ENCODE results near the gene FN3K.
"Not testable (repeated sequence)": the region's sequence is repeated elsewhere in the genome, so short reads cannot be mapped to it uniquely, and the experiment has no call there.

FN3K gene

DNA sequence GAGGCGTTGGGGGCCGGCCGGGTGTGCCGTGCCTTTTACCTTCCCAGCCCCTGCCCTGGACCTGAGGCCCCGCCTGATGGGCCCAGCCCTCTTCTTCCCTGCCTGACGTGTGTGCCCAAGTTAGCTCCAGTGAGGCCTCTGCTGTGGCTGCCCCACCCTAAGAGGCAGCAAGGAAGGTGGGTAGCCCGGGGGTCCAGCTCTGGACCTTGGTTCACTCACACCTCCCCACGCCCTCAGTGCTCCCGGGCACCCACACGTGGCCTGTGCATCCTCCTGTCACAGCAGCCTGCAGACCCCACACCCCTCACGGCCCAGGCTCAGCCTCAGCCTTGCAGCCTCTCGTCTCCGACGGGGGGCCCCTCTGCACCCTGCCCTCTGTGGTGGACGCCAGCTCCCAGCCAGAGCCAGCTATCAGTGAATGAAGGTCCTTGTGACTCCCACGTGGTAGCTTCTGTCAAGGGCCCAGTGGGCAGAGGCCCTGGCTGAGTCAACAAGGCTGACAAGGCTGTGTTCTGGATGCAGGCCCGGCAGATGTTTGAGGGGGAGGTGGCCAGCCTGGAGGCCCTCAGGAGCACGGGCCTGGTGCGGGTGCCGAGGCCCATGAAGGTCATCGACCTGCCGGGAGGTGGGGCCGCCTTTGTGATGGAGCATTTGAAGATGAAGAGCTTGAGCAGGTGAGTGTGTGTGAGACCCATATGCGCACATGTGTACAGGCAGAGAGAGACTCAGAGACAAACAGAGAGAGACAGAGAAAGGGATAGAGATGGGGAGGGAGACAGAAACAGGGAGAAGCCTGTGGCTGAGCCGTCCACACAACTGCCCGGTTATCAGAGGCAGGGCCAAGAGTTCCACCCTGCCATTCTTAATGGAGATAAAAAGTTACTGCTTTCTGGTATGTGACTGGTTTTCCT lies 2.8 kb downstream of the FN3K start:
- no peak for DNase-seq

DNA sequence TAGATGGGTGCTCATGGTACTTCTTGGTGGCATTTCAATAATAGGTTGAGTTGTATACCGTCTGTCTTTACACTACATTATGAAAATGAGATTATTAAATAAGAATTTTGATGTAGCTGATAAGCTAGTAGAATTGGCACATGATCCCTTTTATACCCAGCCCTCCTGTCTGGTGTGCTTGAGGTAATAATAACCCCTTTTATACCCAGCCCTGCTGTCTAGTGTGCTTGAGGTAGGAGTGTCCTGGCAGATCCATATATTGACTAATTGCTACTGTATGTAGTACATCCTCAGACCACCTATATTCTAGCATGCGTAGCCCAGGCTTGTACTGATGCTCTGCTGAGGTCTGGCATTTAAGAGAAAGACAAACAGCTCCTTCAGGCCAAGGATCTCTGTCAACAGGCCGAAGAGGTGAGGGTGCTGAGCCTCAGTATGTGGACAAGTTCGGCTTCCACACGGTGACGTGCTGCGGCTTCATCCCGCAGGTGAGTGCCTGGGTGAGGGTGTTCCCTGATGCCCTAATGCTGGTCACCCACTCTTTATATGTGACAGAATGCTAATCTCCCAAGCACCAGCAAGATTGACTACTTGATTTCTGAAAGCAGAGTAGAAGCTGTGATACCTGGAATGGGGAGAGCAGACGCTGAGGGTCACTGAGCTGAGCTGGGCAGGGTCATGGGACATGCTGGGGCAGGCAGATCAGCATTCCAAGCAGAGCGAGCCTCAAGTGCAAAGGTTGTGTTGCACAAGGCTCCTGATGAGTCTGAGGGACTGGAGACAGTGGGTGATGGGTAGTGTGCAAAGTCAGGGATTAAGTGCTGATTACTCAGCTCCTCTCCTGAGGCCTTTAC lies 5.7 kb downstream of the FN3K start:
- DNase-seq: no peak

GRCh38 chr17:82743344-82744219 lies 8.2 kb downstream of the FN3K start:
- DNase-seq: no peak

DNA sequence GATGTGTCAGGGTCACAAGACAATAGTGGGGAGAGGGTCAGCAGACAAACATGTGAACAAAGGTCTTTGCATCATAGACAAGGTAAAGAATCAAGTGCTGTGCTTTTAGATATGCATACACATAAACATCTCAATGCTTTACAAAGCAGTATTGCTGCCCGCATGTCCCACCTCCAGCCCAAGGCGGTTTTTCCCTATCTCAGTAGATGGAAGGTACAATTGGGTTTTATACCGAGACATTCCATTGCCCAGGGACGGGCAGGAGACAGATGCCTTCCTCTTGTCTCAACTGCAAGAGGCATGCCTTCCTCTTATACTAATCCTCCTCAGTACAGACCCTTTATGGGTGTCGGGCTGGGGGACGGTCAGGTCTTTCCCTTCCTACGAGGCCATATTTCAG lies 9.3 kb downstream of the FN3K start:
- not testable (repeated sequence) for DNase-seq

DNA sequence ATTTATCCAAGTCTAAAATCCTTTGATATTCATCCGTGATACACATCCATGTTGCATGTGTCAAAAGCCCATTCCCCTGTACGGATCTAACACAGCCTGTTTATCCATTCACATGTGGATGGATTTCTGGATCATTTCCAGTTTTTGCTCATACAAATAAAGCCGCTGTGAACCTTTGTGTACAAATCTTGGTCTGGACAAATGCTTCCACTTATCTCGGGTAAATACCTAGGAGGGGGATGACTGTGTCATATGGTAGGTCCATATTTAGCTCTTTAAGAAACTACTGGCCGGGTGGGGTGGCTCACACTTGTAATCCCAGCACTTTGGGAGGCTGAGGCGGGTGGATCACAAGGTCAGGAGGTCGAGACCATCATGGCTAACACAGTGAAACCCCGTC lies 10.1 kb downstream of the FN3K start:
- no peak for DNase-seq

GRCh38 chr17:82748756-82749155 lies 13.3 kb downstream of the FN3K start:
- no peak for DNase-seq

DNA sequence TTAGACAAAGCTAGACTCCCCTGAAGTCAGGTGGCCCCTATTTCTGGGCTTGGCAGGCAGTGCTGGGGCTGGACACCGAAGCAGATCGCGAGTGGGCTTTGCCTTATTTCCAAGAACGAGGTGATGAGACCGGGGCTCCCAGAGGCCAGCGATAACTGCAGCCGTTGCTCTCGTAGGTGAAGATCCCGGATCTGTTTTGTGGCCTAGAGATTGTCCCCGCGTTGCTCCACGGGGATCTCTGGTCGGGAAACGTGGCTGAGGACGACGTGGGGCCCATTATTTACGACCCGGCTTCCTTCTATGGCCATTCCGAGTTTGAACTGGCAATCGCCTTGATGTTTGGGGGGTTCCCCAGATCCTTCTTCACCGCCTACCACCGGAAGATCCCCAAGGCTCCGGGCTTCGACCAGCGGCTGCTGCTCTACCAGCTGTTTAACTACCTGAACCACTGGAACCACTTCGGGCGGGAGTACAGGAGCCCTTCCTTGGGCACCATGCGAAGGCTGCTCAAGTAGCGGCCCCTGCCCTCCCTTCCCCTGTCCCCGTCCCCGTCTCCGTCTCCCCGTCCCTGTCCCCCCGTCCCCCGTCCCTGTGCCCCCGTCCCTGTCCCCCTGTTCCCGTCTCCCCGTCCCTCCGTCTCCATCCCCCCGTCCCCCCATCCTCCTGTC lies 15.0 kb downstream of the FN3K start:
- no peak for DNase-seq

DNA sequence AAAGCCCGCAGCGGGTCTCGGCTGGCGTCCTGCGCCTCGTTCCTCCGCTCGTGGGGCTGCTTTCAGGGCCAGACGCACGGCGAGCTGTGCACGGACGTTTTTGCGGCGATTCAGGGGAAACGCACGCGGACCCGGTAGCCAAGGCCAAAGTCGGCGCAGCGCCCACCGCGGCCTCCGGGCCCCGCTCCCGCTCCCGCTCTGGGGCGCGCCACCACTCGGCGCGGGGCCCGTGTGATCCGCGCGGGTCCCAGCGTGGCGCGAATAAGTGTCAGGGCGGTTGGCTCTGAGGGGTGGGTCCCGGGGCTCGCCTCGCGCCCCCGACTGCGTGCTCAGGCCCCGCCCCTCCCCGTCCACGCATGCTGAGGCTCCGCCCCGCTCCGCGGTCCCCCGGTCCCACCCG lies 15.8 kb downstream of the FN3K start:
- DNase-seq: no peak

- peak; percentile 91 for DNase-seq
Measured at GRCh38 chr17:82751571-82752370, 16.4 kb downstream of the FN3K start, which contains the start of gene TBCD. Gene TBCD, plus strand, starts transcription at chr17:82752065. Its CDS starts 129 bp downstream, at chr17:82752194.

DNA sequence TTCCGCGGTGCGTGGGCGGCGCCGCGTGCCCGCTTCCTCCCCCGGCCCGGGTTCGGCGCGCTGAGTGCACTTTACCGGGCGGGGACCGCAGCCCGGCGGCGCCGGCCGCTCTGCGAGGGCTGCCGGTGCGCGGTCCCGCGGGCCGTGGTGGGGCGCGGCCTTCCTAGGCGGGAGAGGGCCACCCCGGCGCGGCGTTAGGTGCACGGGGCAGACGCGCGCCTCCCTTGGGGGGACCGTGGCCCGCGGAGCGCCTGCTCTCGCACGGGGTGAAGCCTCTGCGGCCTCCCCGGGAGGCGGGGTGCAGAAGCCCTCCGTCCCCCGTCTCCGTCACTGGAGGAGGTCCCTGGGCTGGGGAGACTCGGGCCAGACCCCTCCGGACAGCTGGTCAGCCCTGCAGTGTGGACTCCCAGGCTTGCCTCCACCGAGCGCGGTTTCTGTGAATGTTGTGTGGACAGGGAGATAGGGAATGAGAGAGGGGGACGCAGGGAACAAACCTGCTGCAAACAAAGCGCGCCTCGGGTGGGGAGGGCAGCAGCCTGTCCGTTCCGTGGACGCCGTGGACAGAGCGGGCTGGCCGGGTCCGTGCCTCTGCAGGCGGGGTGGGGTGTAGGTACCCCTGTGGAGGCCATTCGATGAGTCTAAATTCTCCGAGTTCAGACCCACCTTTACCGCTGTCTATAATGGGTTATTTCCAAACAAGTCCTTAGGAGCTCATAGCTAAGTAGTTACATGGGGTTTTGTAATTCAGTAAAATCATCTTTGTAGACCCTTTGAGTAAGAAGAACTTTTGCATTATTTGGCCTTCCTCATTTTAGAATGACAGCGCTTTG lies 17.2 kb downstream of the FN3K start:
- no peak for DNase-seq

GRCh38 chr17:82753201-82753464 lies 17.7 kb downstream of the FN3K start:
- no peak for DNase-seq

DNA sequence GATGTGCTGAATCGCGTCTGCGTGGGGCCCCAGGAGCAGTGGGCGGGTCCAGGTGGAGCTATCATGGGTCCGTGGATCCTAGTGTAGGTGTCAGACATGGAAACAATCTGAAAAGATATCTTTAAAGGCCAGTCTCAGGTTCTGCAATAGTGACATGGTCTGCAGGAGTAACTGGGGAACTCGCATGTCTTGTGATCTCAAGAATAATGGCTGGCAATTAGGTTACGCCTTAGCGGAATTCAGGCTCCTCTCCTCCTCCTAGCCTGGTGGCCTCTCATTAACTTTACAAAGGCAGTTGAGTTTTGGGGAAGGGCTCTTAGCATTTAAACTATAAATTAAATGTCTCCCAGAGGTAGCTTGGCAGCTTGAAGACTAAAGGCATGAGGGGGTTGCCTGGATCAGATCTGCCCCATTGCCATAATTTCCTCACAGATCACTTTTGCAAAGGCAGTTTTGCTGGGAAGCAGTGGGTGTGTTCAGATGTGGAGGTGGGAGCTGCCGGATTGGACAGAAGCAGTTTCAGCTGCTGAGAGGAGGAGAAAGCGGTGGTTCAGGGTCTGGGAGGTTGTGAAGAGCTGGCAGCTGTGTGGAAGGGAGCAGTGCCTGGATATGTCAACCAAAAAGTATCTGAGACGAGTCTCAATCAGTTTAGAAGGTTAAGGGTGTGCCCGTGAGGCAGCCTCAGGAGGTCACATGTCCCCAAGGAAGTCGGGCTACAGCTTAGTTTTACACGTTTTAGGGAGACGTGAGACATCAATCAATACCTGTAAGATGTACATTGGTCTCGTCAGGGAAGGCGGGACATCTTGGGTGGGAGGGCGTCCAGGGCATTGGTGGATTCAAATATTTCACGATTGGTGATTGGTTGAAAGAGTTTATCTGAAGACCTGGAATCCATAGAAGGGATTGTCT lies 19.1 kb downstream of the FN3K start:
- DNase-seq: peak; percentile 15

- DNase-seq: no peak
Measured at GRCh38 chr17:82756166-82756565, 20.8 kb downstream of the FN3K start.

DNA sequence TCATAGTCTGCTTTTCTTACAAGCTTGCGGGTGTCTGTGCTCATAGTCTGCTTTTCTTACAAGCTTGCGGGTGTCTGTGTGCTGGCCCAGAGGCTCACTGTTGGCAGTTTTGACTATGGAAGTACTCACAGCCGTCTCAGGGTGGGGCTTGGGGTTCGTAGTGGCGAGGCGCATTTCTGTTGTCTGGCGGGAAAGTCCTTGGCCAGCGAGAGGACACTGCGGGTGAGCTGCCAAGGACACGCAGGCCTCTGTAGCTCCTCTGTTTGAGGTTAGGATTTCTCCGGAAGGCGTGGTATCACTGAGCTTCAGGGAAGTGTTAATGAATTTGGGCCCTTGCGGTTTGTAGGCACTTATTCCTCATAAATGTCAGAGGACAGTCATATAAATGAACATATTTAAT lies 30.0 kb downstream of the FN3K start:
- no peak for DNase-seq

DNA sequence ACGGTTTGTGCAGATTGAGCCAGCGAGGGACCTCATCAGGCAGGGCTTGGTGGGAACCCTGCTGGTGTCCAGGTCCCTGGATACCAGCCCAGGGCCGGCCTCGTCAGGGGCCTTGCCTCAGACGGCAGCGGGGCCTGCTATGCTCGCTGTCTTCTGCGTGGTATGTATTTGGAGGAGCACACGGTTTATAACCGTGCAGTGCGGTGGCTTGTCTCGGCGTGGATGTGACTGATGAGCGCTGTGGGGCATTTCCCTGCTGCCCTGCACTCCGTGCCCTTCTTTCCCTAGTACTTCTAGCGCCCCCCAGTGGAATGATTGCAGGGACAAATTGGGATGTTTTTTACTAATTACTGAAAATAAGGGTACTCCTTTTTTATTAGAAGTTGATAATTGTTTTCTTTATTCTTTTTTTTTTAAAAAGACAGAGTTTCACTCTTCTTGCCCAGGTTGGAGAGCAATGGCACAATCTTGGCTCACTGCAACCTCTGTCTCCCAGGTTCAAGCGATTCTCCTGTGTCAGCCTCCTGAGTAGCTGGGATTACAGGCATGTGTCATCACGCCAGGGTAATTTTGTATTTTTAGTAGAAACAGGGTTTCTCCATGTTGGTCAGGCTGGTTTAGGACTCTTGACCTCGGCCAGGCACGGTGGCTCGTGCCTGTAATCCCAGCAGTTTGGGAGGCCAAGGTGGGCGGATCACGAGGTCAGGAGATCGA lies 31.8 kb downstream of the FN3K start:
- DNase-seq: peak; percentile 59

DNA sequence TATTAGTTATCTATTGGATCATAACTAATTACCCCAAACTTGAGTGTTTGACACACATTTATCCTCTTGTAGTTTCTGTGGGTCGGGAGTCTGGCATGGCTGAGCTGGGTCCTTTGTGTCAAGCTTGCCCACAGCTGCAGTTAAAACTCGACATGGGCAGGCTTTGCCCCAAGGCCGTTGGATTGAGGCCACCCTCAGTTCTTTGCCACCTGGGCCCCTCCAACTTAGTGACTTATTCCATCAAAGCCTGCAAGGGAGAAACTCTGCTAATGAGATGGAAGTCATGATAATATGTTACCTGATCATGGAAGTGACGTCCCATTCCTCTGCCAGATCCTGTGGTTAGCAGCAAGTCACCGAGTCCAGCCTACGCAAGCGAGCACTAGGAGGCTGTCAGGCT lies 33.6 kb downstream of the FN3K start:
- no peak for DNase-seq

GRCh38 chr17:82772026-82772425 lies 36.6 kb downstream of the FN3K start:
- DNase-seq: no peak

DNA sequence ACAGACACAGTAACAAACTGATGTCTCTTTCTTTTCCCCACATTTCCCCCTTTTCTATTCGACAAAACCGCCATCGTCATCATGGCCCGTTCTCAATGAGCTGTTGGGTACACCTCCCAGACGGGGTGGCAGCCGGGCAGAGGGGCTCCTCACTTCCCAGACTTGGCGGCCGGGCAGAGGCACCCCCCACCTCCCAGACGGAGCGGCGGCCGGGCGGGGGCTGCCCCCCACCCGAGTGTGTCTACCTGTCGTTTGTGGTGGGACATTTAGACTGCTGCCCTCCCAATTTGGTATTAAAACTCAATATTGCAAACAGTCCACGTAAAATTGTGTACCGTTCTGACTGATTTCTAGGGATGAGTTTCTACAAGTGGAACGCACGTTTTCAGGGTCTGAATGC lies 39.0 kb downstream of the FN3K start:
- DNase-seq: not testable (repeated sequence)
